ENCODE results near the gene BCAS1.

DNA sequence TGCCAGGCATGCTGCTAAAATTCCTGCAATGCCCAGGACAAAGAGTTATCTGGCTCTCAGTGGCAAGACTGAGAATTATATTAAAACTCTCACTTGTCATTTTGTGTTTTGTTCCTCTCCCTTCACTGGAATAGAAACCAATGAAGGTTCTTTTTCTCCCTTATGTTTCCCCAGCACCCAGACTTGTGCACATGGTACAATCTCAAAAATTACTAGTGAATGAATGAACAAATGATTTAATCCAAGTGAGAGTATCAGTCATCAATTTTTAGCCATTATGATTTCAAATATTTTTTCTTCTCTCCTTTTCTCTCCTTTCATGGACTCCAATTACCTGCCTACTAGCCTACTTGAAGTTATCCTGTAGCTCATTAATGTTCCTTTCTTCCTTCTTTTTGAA lies 70.1 kb downstream of the BCAS1 start:
- TF ChIP-seq, protein P1, sequence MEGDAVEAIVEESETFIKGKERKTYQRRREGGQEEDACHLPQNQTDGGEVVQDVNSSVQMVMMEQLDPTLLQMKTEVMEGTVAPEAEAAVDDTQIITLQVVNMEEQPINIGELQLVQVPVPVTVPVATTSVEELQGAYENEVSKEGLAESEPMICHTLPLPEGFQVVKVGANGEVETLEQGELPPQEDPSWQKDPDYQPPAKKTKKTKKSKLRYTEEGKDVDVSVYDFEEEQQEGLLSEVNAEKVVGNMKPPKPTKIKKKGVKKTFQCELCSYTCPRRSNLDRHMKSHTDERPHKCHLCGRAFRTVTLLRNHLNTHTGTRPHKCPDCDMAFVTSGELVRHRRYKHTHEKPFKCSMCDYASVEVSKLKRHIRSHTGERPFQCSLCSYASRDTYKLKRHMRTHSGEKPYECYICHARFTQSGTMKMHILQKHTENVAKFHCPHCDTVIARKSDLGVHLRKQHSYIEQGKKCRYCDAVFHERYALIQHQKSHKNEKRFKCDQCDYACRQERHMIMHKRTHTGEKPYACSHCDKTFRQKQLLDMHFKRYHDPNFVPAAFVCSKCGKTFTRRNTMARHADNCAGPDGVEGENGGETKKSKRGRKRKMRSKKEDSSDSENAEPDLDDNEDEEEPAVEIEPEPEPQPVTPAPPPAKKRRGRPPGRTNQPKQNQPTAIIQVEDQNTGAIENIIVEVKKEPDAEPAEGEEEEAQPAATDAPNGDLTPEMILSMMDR (IDR thresholded peaks at IDR 0.05; ENCODE audit: insufficient read depth, low read length), result no peak
- TF ChIP-seq POLR2AphosphoS5 (IDR thresholded peaks at IDR 0.05; ENCODE audit: low read depth) (no peak), GABPA (IDR thresholded peaks at IDR 0.05; ENCODE audit: low read depth) (no peak)
- TF ChIP-seq, protein P2, sequence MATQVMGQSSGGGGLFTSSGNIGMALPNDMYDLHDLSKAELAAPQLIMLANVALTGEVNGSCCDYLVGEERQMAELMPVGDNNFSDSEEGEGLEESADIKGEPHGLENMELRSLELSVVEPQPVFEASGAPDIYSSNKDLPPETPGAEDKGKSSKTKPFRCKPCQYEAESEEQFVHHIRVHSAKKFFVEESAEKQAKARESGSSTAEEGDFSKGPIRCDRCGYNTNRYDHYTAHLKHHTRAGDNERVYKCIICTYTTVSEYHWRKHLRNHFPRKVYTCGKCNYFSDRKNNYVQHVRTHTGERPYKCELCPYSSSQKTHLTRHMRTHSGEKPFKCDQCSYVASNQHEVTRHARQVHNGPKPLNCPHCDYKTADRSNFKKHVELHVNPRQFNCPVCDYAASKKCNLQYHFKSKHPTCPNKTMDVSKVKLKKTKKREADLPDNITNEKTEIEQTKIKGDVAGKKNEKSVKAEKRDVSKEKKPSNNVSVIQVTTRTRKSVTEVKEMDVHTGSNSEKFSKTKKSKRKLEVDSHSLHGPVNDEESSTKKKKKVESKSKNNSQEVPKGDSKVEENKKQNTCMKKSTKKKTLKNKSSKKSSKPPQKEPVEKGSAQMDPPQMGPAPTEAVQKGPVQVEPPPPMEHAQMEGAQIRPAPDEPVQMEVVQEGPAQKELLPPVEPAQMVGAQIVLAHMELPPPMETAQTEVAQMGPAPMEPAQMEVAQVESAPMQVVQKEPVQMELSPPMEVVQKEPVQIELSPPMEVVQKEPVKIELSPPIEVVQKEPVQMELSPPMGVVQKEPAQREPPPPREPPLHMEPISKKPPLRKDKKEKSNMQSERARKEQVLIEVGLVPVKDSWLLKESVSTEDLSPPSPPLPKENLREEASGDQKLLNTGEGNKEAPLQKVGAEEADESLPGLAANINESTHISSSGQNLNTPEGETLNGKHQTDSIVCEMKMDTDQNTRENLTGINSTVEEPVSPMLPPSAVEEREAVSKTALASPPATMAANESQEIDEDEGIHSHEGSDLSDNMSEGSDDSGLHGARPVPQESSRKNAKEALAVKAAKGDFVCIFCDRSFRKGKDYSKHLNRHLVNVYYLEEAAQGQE (IDR thresholded peaks at IDR 0.05; ENCODE audit: insufficient replicate concordance, low read depth), result no peak
